HG03457 (cell line): ENCODE data around the gene RAB4B.
A peak's percentile ranks its signal among the peaks of the same experiment; 100 is the strongest.
"Not testable (repeated sequence)": the region's sequence is repeated elsewhere in the genome, so short reads cannot be mapped to it uniquely, and the experiment has no call there.

Experiments used
- ATAC-seq: cut with Tn5 transposase; IDR thresholded peaks from one replicate; pipeline ENCODE4 v1.9.1; 2021; ENCODE audit warnings: moderate number of reproducible peaks; ENCODE audit not compliant: unreplicated experiment

RAB4B gene

GRCh38 chr19:40777937-40778705 is at the start of gene RAB4B:
RAB4B (plus strand) TSS chr19:40778247; CDS start chr19:40778376, 129 bp downstream.
- ATAC-seq = peak; percentile 41

GRCh38 chr19:40730065-40730464 is 48.0 kb upstream of the RAB4B start:
- not testable (repeated sequence) for ATAC-seq

GRCh38 chr19:40732304-40732703 is 45.7 kb upstream of the RAB4B start:
- ATAC-seq = not testable (repeated sequence)

GRCh38 chr19:40733149-40733548 is 44.9 kb upstream of the RAB4B start:
- no peak for ATAC-seq

GRCh38 chr19:40735013-40735771 is 42.9 kb upstream of the RAB4B start:
- ATAC-seq = no peak

- ATAC-seq = no peak
Measured at GRCh38 chr19:40736661-40737060, 41.4 kb upstream of the RAB4B start.

GRCh38 chr19:40737102-40737644 is 40.9 kb upstream of the RAB4B start:
- ATAC-seq = no peak

- no peak for ATAC-seq
Measured at GRCh38 chr19:40739030-40739839, 38.8 kb upstream of the RAB4B start.

- no peak for ATAC-seq
Measured at GRCh38 chr19:40739871-40740703, 38.0 kb upstream of the RAB4B start.

- ATAC-seq = no peak
Measured at GRCh38 chr19:40740747-40741146, 37.3 kb upstream of the RAB4B start.

GRCh38 chr19:40741527-40742390 is 36.3 kb upstream of the RAB4B start:
- ATAC-seq = no peak

GRCh38 chr19:40742477-40742876 is 35.6 kb upstream of the RAB4B start:
- ATAC-seq = no peak

GRCh38 chr19:40742886-40743285 is 35.2 kb upstream of the RAB4B start:
- no peak for ATAC-seq

GRCh38 chr19:40743926-40744325 is 34.1 kb upstream of the RAB4B start:
- ATAC-seq = no peak

GRCh38 chr19:40744554-40745401 is 33.3 kb upstream of the RAB4B start:
- ATAC-seq = no peak

- ATAC-seq = no peak
Measured at GRCh38 chr19:40745402-40745780, 32.7 kb upstream of the RAB4B start.

GRCh38 chr19:40747536-40747935 is 30.5 kb upstream of the RAB4B start:
- ATAC-seq = no peak
